Measurements from ENCODE around the gene TMEM121. TPM values are rescaled to one million over a fixed set of nuclear protein-coding genes. Genes with fewer than 3 reads are reported as not detected.

Gene TMEM121
- total RNA-seq, 4 donors from 2014 or later = 1.7 to 4.2 (median 2.7) TPM

DNA sequence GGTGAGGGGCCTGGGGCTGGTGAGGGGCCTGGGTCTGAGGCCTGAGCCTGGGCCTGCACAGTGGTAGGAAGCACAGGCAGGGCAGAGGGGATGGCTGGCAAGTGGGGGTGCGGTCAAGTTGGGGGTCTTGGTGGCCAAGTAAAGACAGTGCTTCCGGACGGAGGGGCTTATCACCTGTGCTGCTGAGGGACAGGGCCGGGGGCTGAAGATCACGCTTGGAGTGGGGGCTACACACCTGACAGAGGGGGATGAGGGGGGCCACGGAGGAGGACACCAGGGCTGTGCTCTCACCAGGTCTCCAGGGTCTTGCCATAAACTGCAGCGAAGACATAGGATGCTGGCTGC lies 23.1 kb upstream of the TMEM121 start:
- Histone ChIP-seq H3K36me3 (peaks cover 6% of the 10 kb centered on the region), H3K27me3 (no peaks in the 10 kb centered on the region), H3K27ac (no peak overlapping the region), H3K4me3 (no peak overlapping the region), H3K9me3 (no peaks in the 10 kb centered on the region), H3K4me1 (no peaks in the 10 kb centered on the region)
- peak in 1 of 2 donors; percentile 65 for DNase-seq (ENCODE audit: low spot score in 2 of 2)
- WGBS = 84% methylated on average over 5 of the region's 7 CpGs
- TF ChIP-seq, protein P1, sequence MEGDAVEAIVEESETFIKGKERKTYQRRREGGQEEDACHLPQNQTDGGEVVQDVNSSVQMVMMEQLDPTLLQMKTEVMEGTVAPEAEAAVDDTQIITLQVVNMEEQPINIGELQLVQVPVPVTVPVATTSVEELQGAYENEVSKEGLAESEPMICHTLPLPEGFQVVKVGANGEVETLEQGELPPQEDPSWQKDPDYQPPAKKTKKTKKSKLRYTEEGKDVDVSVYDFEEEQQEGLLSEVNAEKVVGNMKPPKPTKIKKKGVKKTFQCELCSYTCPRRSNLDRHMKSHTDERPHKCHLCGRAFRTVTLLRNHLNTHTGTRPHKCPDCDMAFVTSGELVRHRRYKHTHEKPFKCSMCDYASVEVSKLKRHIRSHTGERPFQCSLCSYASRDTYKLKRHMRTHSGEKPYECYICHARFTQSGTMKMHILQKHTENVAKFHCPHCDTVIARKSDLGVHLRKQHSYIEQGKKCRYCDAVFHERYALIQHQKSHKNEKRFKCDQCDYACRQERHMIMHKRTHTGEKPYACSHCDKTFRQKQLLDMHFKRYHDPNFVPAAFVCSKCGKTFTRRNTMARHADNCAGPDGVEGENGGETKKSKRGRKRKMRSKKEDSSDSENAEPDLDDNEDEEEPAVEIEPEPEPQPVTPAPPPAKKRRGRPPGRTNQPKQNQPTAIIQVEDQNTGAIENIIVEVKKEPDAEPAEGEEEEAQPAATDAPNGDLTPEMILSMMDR (IDR thresholded peaks at IDR 0.05) = no peak
- TF ChIP-seq POLR2AphosphoS5 (IDR thresholded peaks at IDR 0.05) = no peak
- TF ChIP-seq EP300 (IDR thresholded peaks at IDR 0.05) = no peak
- TF ChIP-seq POLR2A (IDR thresholded peaks at IDR 0.05) = no peak

DNA sequence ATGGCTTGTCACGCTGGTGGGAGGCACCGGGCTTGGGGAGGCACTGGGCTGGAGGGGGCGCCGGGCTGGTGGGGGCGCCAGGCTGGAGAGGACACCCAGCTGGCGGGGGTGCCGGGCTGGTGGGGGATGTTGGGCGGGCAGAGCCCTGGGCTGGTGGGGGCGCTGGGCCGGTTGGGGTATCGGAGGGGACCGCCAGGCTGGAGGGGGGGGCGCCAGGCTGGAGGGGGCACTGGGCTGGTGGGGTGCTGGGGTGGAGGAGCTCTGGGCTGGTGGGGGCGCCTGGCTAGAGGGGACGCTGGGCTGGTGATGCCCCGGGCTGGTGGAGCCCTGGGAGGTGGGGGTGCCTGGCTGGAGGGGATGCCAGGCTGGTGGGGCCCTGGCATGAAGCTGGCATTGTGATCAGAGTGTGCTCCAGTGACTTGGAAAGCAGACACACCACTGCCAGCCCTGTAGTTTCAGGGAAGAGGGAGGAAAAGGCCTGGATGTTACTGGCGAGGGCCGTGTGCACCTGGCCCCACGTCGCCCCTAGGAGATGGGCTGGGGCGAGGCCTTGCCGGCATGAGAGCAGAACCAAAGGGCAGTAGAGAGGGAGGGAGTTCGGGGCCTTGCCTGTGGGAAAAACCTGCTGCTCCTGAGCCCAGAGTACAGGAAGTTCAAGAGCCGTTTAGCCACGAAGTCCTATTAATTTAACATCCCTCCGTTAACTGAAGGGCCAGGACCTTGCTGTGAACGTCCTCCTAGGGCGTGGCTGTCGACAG lies 22.3 kb upstream of the TMEM121 start:
- DNase-seq (ENCODE audit: low spot score in 2 of 2) = peak in 1 of 2 donors; percentile 64
- Histone ChIP-seq H3K27me3 (no peaks in the 10 kb centered on the region), H3K9me3 (no peaks in the 10 kb centered on the region), H3K4me1 (no peaks in the 10 kb centered on the region), H3K4me3 (no peak overlapping the region), H3K27ac (no peak overlapping the region), H3K36me3 (no peaks in the 10 kb centered on the region)
- no peak for TF ChIP-seq POLR2AphosphoS5 (IDR thresholded peaks at IDR 0.05)
- TF ChIP-seq EP300 (IDR thresholded peaks at IDR 0.05) = no peak
- TF ChIP-seq, protein P1 (IDR thresholded peaks at IDR 0.05) = no peak
- no peak for TF ChIP-seq POLR2A (IDR thresholded peaks at IDR 0.05)
- WGBS = 78% methylated on average over 29 of the region's 29 CpGs

DNA sequence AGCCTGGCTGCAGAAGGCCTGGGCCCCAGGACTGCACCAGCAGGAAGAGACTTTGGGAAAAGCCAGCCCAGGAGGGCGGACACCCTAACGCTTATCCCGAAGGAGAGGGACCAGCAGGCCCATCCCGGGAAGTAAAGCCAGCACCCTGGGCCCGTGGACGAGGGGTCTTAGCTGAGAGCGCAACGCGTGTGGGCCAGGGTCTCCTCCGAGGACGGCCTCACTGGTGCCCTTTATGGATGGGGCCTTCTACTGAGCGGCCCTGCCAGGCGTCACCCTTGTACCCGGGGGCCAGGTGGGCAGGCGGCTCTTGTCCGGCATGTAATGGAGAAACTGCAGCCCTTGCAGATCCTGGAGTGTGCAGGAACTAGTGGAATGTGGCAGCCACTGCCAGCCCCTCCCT lies 21.3 kb upstream of the TMEM121 start:
- WGBS = 94% methylated on average over 4 of the region's 16 CpGs
- Histone ChIP-seq H3K27ac (no peak overlapping the region), H3K4me3 (no peak overlapping the region), H3K9me3 (no peaks in the 10 kb centered on the region), H3K27me3 (no peaks in the 10 kb centered on the region), H3K4me1 (no peaks in the 10 kb centered on the region), H3K36me3 (no peaks in the 10 kb centered on the region)
- peak in 1 of 2 donors; percentile 63 for DNase-seq (ENCODE audit: low spot score in 2 of 2)
- TF ChIP-seq EP300 (IDR thresholded peaks at IDR 0.05) (no peak), POLR2AphosphoS5 (IDR thresholded peaks at IDR 0.05) (no peak), POLR2A (IDR thresholded peaks at IDR 0.05) (no peak)
- TF ChIP-seq, protein P1 (IDR thresholded peaks at IDR 0.05) = no peak

DNA sequence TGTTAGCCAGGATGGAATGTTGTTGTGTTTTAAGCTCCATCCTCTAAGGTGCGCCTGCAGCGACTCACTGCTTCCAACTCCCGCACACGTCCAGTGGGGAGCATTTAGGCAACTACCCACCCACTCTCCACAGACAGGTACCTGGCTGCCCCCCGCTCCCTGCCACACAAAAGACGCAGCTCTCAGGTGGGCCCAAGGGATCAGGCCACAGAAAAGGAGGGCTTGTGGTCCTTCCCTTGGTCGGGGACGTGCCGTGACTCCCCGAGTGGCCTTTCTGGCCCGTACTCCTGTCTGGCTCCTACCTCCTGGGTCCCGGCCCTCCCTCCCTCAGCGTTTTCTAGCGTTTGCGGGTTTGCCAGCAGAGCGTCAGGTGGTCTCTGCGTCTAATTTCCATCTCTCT lies 19.1 kb upstream of the TMEM121 start:
- H3K9me3 ChIP-seq = no peaks in the 10 kb centered on the region
- no peak overlapping the region for H3K4me3 ChIP-seq
- H3K27me3 ChIP-seq = no peaks in the 10 kb centered on the region
- no peaks in the 10 kb centered on the region for H3K4me1 ChIP-seq
- no peak overlapping the region for H3K27ac ChIP-seq
- WGBS = 82% methylated on average over 17 of the region's 17 CpGs
- TF ChIP-seq EP300 (IDR thresholded peaks at IDR 0.05) (no peak), POLR2AphosphoS5 (IDR thresholded peaks at IDR 0.05) (no peak), POLR2A (IDR thresholded peaks at IDR 0.05) (no peak)
- TF ChIP-seq, protein P1 (IDR thresholded peaks at IDR 0.05) = no peak
- peak in 1 of 2 donors; percentile 48 for DNase-seq (ENCODE audit: low spot score in 2 of 2)
- no peaks in the 10 kb centered on the region for H3K36me3 ChIP-seq

DNA sequence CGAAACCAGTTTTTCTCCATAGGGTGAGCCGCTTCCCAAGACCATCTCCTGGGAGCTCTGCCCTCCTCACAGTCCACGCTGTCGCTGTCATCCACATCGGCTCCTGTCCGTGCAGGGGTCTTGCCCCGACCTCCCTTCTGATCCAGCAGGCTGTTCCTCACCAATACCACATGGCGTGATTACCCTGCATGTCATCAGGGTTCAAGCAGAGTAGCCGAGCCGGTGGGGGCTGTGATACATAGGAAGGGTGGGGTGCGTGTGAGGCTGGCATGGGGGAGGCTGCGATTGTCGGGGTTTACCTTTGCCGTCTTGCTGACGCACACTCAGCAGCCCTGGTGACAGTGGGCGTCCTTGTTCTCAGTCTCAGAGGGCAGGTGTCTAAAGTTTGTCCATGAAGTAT lies 18.3 kb upstream of the TMEM121 start:
- 84% methylated on average over 16 of the region's 16 CpGs for WGBS
- no peak overlapping the region for H3K27ac ChIP-seq
- H3K4me3 ChIP-seq = no peak overlapping the region
- H3K36me3 ChIP-seq = no peaks in the 10 kb centered on the region
- no peak for TF ChIP-seq POLR2A (IDR thresholded peaks at IDR 0.05)
- TF ChIP-seq POLR2AphosphoS5 (IDR thresholded peaks at IDR 0.05) = no peak
- TF ChIP-seq, protein P1 (IDR thresholded peaks at IDR 0.05) = no peak
- TF ChIP-seq EP300 (IDR thresholded peaks at IDR 0.05) = no peak
- DNase-seq (ENCODE audit: low spot score in 2 of 2) = peak in 1 of 2 donors; percentile 31
- no peaks in the 10 kb centered on the region for H3K9me3 ChIP-seq
- no peaks in the 10 kb centered on the region for H3K4me1 ChIP-seq
- H3K27me3 ChIP-seq = no peaks in the 10 kb centered on the region
